OCI-LY7 (cell line): ENCODE results near the gene MIEN1. TPM values are rescaled to one million over a fixed set of nuclear protein-coding genes. Genes with fewer than 3 reads are reported as not detected.

ENCODE experiments used
- BruUV-seq: library from RNA; stranded (reverse); fragments of 400-500 nt; replicated peaks from 2 replicates; lab custom pipeline; 2021; lab: Mats Ljungman, UMichigan
- CTCF ChIA-PET: fragments of 300-600 bp; sonication (Branson Sonifier 250); formaldehyde crosslinking; loops from one replicate; lab custom pipeline; 2022; ENCODE audit warnings: antibody characterized with exemption; ENCODE audit not compliant: unreplicated experiment; lab: Charles Lee
- POLR2A ChIA-PET: fragments of 300-600 bp; sonication (Branson Sonifier 250); formaldehyde crosslinking; loops from one replicate; lab custom pipeline; 2022; ENCODE audit warnings: antibody characterized with exemption; lab: Charles Lee
- DNase-seq: peaks from one replicate; pipeline ENCODE4 v3.0.0-alpha.2; 2015; ENCODE audit warnings: low spot score
- H2AFZ ChIP-seq: fragments of 200-600 bp; sonication (generic), shearing (Covaris generic); 2 replicates; pipeline ENCODE4 v1.6.1; 2014; ENCODE audit warnings: mild to moderate bottlenecking, antibody characterized with exemption, low read length, moderate library complexity
- H3K27ac ChIP-seq: fragments of 200-600 bp; sonication (generic); 2 replicates; pipeline ENCODE4 v1.5.1; 2014; ENCODE audit warnings: mixed run types, low read depth, mild to moderate bottlenecking, moderate library complexity, low read length, inconsistent platforms; ENCODE audit not compliant: poor library complexity, severe bottlenecking
- H3K36me3 ChIP-seq: fragments of 200-600 bp; sonication (generic); 2 replicates; pipeline ENCODE4 v1.6.1; 2014; ENCODE audit warnings: mild to moderate bottlenecking, antibody characterized with exemption, low read length, moderate library complexity, mixed read lengths; ENCODE audit not compliant: insufficient read depth
- H3K4me1 ChIP-seq: fragments of 200-600 bp; sonication (generic); 2 replicates; pipeline ENCODE4 v1.5.1; 2014; ENCODE audit warnings: mild to moderate bottlenecking, low read length; ENCODE audit not compliant: insufficient read depth, poor library complexity, severe bottlenecking
- H3K4me2 ChIP-seq: fragments of 200-600 bp; sonication (generic); 2 replicates; pipeline ENCODE4 v1.6.1; 2014; ENCODE audit warnings: mild to moderate bottlenecking, low read length
- H3K4me3 ChIP-seq: fragments of 200-600 bp; sonication (generic); 2 replicates; pipeline ENCODE4 v1.5.1; 2014; ENCODE audit warnings: mild to moderate bottlenecking, low read depth, low read length; ENCODE audit not compliant: poor library complexity, severe bottlenecking
- H3K79me2 ChIP-seq: fragments of 200-600 bp; sonication (generic); 2 replicates; pipeline ENCODE4 v1.6.1; 2016; ENCODE audit warnings: low read depth, mild to moderate bottlenecking, low read length, moderate library complexity, mixed read lengths; ENCODE audit not compliant: insufficient read depth
- H3K9me2 ChIP-seq: fragments of 200-600 bp; sonication (generic); 2 replicates; pipeline ENCODE4 v1.6.1; 2016; ENCODE audit warnings: mild to moderate bottlenecking, low read length, mixed read lengths; ENCODE audit not compliant: insufficient read depth
- H3K9me3 ChIP-seq: fragments of 200-600 bp; sonication (generic); 2 replicates; pipeline ENCODE4 v1.6.1; 2014; ENCODE audit warnings: mild to moderate bottlenecking, mixed run types, low read length, mixed read lengths
- H4K20me1 ChIP-seq: fragments of 200-600 bp; sonication (generic); 2 replicates; pipeline ENCODE4 v1.6.1; 2014; ENCODE audit warnings: mild to moderate bottlenecking, antibody characterized with exemption, low read length, moderate library complexity, mixed read lengths; ENCODE audit not compliant: insufficient read depth
- CTCF ChIP-seq: fragments of 200-600 bp; sonication (generic); conservative IDR thresholded peaks from 2 replicates; pipeline ENCODE4 v1.5.1; 2014; ENCODE audit warnings: mild to moderate bottlenecking, antibody characterized with exemption, low read length, moderate library complexity, mixed read lengths
- EZH2phosphoT487 ChIP-seq: fragments of 200-600 bp; sonication (generic); IDR thresholded peaks from 2 replicates; pipeline ENCODE4 v1.6.1; 2018; ENCODE audit warnings: low read depth, borderline replicate concordance, mild to moderate bottlenecking, mixed run types, antibody characterized with exemption, low read length, moderate library complexity, mixed read lengths
- intact Hi-C: fragments of 100-400 bp; cut with micrococcal nuclease; formaldehyde crosslinking; loops from one replicate; pipeline ENCODE4 v1.10.0; 2022; ENCODE audit not compliant: unreplicated experiment
- total RNA-seq, 2 experiments: library from RNA; depleted of rRNA in 1 of 2; stranded (reverse); fragments of >200 nt in 1 of 2; shearing (Covaris generic) in 1 of 2; gene quantifications; 2 replicates each; pipeline ENCODE4 v1.2.3, GENCODE V29; 2014 to 2022

MIEN1 gene
- total RNA-seq, 2 experiments from 2014 or later, result 55.4 to 89.9 TPM

GRCh38 chr17:39688945-39689344 lies 41.4 kb downstream of the MIEN1 start:
- H3K36me3 ChIP-seq, result no peaks in the 10 kb centered on the region
- no peaks in the 10 kb centered on the region for H3K9me3 ChIP-seq
- peak overlapping the region; percentile 99 for H3K4me2 ChIP-seq
- no peak for DNase-seq
- TF ChIP-seq CTCF (no peak), EZH2phosphoT487 (no peak)
- H3K9me2 ChIP-seq, result no peaks in the 10 kb centered on the region
- no peak overlapping the region for H3K27ac ChIP-seq
- H4K20me1 ChIP-seq, result no peaks in the 10 kb centered on the region
- intact Hi-C loops, result loop anchor here (5.0 kb wide), 1 partner anchor 63 kb away; no protein-coding TSS in a partner anchor
- peak overlapping the region; percentile 83; the same call in 1 of the 2 replicates for H2AFZ ChIP-seq
- peaks cover 17% of the 10 kb centered on the region for H3K4me1 ChIP-seq
- H3K4me3 ChIP-seq, result peak overlapping the region; percentile 89
- ChIA-PET CTCF (no interaction called here), POLR2A (interaction anchor here (0.6 to 0.7 kb wide), 2 partner anchors 143 to 433 kb away, joined by 3 read pairs; no protein-coding TSS in a partner anchor)
- H3K79me2 ChIP-seq, result 0 out of 2 replicates have a peak, but pooled peaks cover 10% of the 10 kb centered on the region
- BruUV-seq, result no TSS peak

GRCh38 chr17:39688475-39688835 lies 41.9 kb downstream of the MIEN1 start:
- TSS peak; percentile 97 for BruUV-seq
- Histone ChIP-seq H2AFZ (peak overlapping the region; percentile 83), H3K9me3 (no peaks in the 10 kb centered on the region), H3K4me1 (peaks cover 17% of the 10 kb centered on the region), H3K4me3 (peak overlapping the region; percentile 89), H3K79me2 (0 out of 2 replicates have a peak, but pooled peaks cover 10% of the 10 kb centered on the region), H3K36me3 (no peaks in the 10 kb centered on the region), H3K27ac (peak overlapping the region; percentile 91), H3K4me2 (peak overlapping the region; percentile 99), H4K20me1 (no peaks in the 10 kb centered on the region), H3K9me2 (no peaks in the 10 kb centered on the region)
- TF ChIP-seq EZH2phosphoT487 (no peak), CTCF (no peak)
- CTCF ChIA-PET, result interaction anchor here (1.0 kb wide), 2 partner anchors 17 to 34 kb away, joined by 4 to 5 read pairs; no protein-coding TSS in a partner anchor
- POLR2A ChIA-PET, result interaction anchor here (0.6 to 1.3 kb wide), 5 partner anchors 13 to 178 kb away, joined by 3 to 5 read pairs (median 3); partner anchors contain the start of gene STARD3
- DNase-seq, result no peak
- intact Hi-C loops, result loop anchor here (5.0 kb wide), 1 partner anchor 64 kb away; no protein-coding TSS in a partner anchor
